Measurements from ENCODE around the gene ERP27. TPM values are rescaled to one million over a fixed set of nuclear protein-coding genes. Genes with fewer than 3 reads are reported as not detected.
A peak's percentile ranks its signal among the peaks of the same experiment; 100 is the strongest.

The ERP27 gene
- total RNA-seq, 2 experiments from 2014 or later, result 1.3 to 1.6 TPM

GRCh38 chr12:14954269-14954668, 15.9 kb upstream of the ERP27 start:
- peak overlapping the region; percentile 93 for H3K27ac Mint-ChIP-seq
- peaks cover 56% of the 10 kb centered on the region for H3K36me3 Mint-ChIP-seq
- H3K4me3 Mint-ChIP-seq, result peak overlapping the region; percentile 76
- no peaks in the 10 kb centered on the region for H3K27me3 Mint-ChIP-seq
- no peak for DNase-seq
- no peaks in the 10 kb centered on the region for H3K9me3 Mint-ChIP-seq
- H3K4me1 Mint-ChIP-seq, result peaks cover 80% of the 10 kb centered on the region

GRCh38 chr12:14953752-14954151, 15.4 kb upstream of the ERP27 start:
- Mint-ChIP-seq H3K4me3 (peak overlapping the region; percentile 76), H3K9me3 (no peaks in the 10 kb centered on the region), H3K4me1 (peaks cover 81% of the 10 kb centered on the region), H3K27ac (peak overlapping the region; percentile 93), H3K27me3 (no peaks in the 10 kb centered on the region), H3K36me3 (peaks cover 56% of the 10 kb centered on the region)
- no peak for DNase-seq

- DNase-seq, result no peak
- Mint-ChIP-seq H3K27me3 (no peaks in the 10 kb centered on the region), H3K4me3 (peak overlapping the region; percentile 76), H3K9me3 (no peaks in the 10 kb centered on the region), H3K36me3 (peaks cover 56% of the 10 kb centered on the region), H3K27ac (peak overlapping the region; percentile 93), H3K4me1 (peaks cover 81% of the 10 kb centered on the region)
Observed at GRCh38 chr12:14952299-14952921, 14.1 kb upstream of the ERP27 start.

GRCh38 chr12:14951851-14952250, 13.5 kb upstream of the ERP27 start:
- H3K27ac Mint-ChIP-seq, result peak overlapping the region; percentile 93
- H3K27me3 Mint-ChIP-seq, result no peaks in the 10 kb centered on the region
- H3K4me3 Mint-ChIP-seq, result peak overlapping the region; percentile 76
- peaks cover 58% of the 10 kb centered on the region for H3K36me3 Mint-ChIP-seq
- DNase-seq, result no peak
- no peaks in the 10 kb centered on the region for H3K9me3 Mint-ChIP-seq
- peaks cover 81% of the 10 kb centered on the region for H3K4me1 Mint-ChIP-seq

- H3K4me3 Mint-ChIP-seq, result peak overlapping the region; percentile 76
- no peaks in the 10 kb centered on the region for H3K9me3 Mint-ChIP-seq
- DNase-seq, result no peak
- H3K36me3 Mint-ChIP-seq, result peaks cover 65% of the 10 kb centered on the region
- H3K4me1 Mint-ChIP-seq, result peaks cover 81% of the 10 kb centered on the region
- H3K27ac Mint-ChIP-seq, result peak overlapping the region; percentile 93
- H3K27me3 Mint-ChIP-seq, result no peaks in the 10 kb centered on the region
Observed at GRCh38 chr12:14950982-14951746, 12.8 kb upstream of the ERP27 start.

GRCh38 chr12:14950421-14950820, 12.1 kb upstream of the ERP27 start:
- Mint-ChIP-seq H3K27ac (peak overlapping the region; percentile 93), H3K9me3 (no peaks in the 10 kb centered on the region), H3K27me3 (no peaks in the 10 kb centered on the region), H3K4me1 (peaks cover 82% of the 10 kb centered on the region), H3K4me3 (peak overlapping the region; percentile 86), H3K36me3 (peaks cover 72% of the 10 kb centered on the region)
- DNase-seq, result no peak

- DNase-seq, result no peak
- H3K27ac Mint-ChIP-seq, result peak overlapping the region; percentile 93
- peaks cover 80% of the 10 kb centered on the region for H3K36me3 Mint-ChIP-seq
- no peaks in the 10 kb centered on the region for H3K27me3 Mint-ChIP-seq
- H3K9me3 Mint-ChIP-seq, result no peaks in the 10 kb centered on the region
- peak overlapping the region; percentile 86 for H3K4me3 Mint-ChIP-seq
- peaks cover 84% of the 10 kb centered on the region for H3K4me1 Mint-ChIP-seq
Observed at GRCh38 chr12:14949631-14950030, 11.3 kb upstream of the ERP27 start.

GRCh38 chr12:14948672-14949071, 10.3 kb upstream of the ERP27 start:
- Mint-ChIP-seq H3K4me1 (peaks cover 76% of the 10 kb centered on the region), H3K4me3 (peak overlapping the region; percentile 86), H3K27me3 (no peaks in the 10 kb centered on the region), H3K27ac (peak overlapping the region; percentile 93), H3K9me3 (no peaks in the 10 kb centered on the region), H3K36me3 (peaks cover 77% of the 10 kb centered on the region)
- DNase-seq, result peak; percentile 50

- Mint-ChIP-seq H3K4me1 (peaks cover 60% of the 10 kb centered on the region), H3K27ac (peak overlapping the region; percentile 93), H3K4me3 (peak overlapping the region; percentile 86), H3K9me3 (no peaks in the 10 kb centered on the region), H3K36me3 (peaks cover 78% of the 10 kb centered on the region), H3K27me3 (no peaks in the 10 kb centered on the region)
- DNase-seq, result no peak
Observed at GRCh38 chr12:14946861-14947260, 8.5 kb upstream of the ERP27 start.

GRCh38 chr12:14946162-14946561, 7.8 kb upstream of the ERP27 start:
- H3K9me3 Mint-ChIP-seq, result no peaks in the 10 kb centered on the region
- H3K27me3 Mint-ChIP-seq, result no peaks in the 10 kb centered on the region
- DNase-seq, result no peak
- no peak overlapping the region for H3K4me3 Mint-ChIP-seq
- H3K36me3 Mint-ChIP-seq, result peaks cover 79% of the 10 kb centered on the region
- H3K4me1 Mint-ChIP-seq, result peaks cover 54% of the 10 kb centered on the region
- H3K27ac Mint-ChIP-seq, result peak overlapping the region; percentile 93

GRCh38 chr12:14942196-14942931, 4.0 kb upstream of the ERP27 start:
- no peaks in the 10 kb centered on the region for H3K27me3 Mint-ChIP-seq
- peak overlapping the region; percentile 18 for H3K27ac Mint-ChIP-seq
- H3K36me3 Mint-ChIP-seq, result peaks cover 85% of the 10 kb centered on the region
- H3K4me1 Mint-ChIP-seq, result peaks cover 49% of the 10 kb centered on the region
- no peak for DNase-seq
- H3K9me3 Mint-ChIP-seq, result peaks cover 6% of the 10 kb centered on the region
- H3K4me3 Mint-ChIP-seq, result no peak overlapping the region

GRCh38 chr12:14941369-14941768, 3.0 kb upstream of the ERP27 start:
- Mint-ChIP-seq H3K4me1 (peaks cover 48% of the 10 kb centered on the region), H3K27me3 (no peaks in the 10 kb centered on the region), H3K36me3 (peaks cover 84% of the 10 kb centered on the region), H3K27ac (no peak overlapping the region), H3K9me3 (peaks cover 6% of the 10 kb centered on the region), H3K4me3 (no peak overlapping the region)
- DNase-seq, result no peak

GRCh38 chr12:14937689-14938088, 648 bp downstream of the ERP27 start:
- DNase-seq, result no peak
- peaks cover 6% of the 10 kb centered on the region for H3K9me3 Mint-ChIP-seq
- H3K36me3 Mint-ChIP-seq, result peaks cover 75% of the 10 kb centered on the region
- no peak overlapping the region for H3K4me3 Mint-ChIP-seq
- no peaks in the 10 kb centered on the region for H3K27me3 Mint-ChIP-seq
- H3K4me1 Mint-ChIP-seq, result peaks cover 48% of the 10 kb centered on the region
- peak overlapping the region; percentile 36 for H3K27ac Mint-ChIP-seq

- Mint-ChIP-seq H3K27ac (peak overlapping the region; percentile 42), H3K36me3 (peaks cover 72% of the 10 kb centered on the region), H3K27me3 (no peaks in the 10 kb centered on the region), H3K4me1 (peaks cover 48% of the 10 kb centered on the region), H3K9me3 (peaks cover 6% of the 10 kb centered on the region), H3K4me3 (no peak overlapping the region)
- DNase-seq, result no peak
Observed at GRCh38 chr12:14937014-14937413, 1.3 kb downstream of the ERP27 start.

GRCh38 chr12:14936224-14936861, 2.0 kb downstream of the ERP27 start:
- no peak overlapping the region for H3K4me3 Mint-ChIP-seq
- no peak for DNase-seq
- H3K4me1 Mint-ChIP-seq, result peaks cover 48% of the 10 kb centered on the region
- no peaks in the 10 kb centered on the region for H3K27me3 Mint-ChIP-seq
- peak overlapping the region; percentile 42 for H3K27ac Mint-ChIP-seq
- peaks cover 67% of the 10 kb centered on the region for H3K36me3 Mint-ChIP-seq
- H3K9me3 Mint-ChIP-seq, result peaks cover 6% of the 10 kb centered on the region
